HG03175 (cell line): Measurements from ENCODE around the gene SERPINA5.

Source experiments
- ATAC-seq: cut with Tn5 transposase; IDR thresholded peaks from one replicate; pipeline ENCODE4 v1.9.1; 2021; ENCODE audit warnings: mild to moderate bottlenecking, moderate library complexity; ENCODE audit not compliant: unreplicated experiment

The SERPINA5 gene

GRCh38 chr14:94581127-94581999, at the start of gene SERPINA5:
Gene SERPINA5, plus strand, starts transcription at chr14:94581426. Its CDS starts 5,937 bp downstream, at chr14:94587363.
- ATAC-seq, result no peak

GRCh38 chr14:94532447-94532846, 48.8 kb upstream of the SERPINA5 start:
- no peak for ATAC-seq

GRCh38 chr14:94535506-94535905, 45.7 kb upstream of the SERPINA5 start:
- ATAC-seq, result no peak

GRCh38 chr14:94536836-94537235, 44.4 kb upstream of the SERPINA5 start:
- no peak for ATAC-seq

GRCh38 chr14:94538070-94538740, 43.0 kb upstream of the SERPINA5 start:
- ATAC-seq, result no peak

GRCh38 chr14:94539181-94539580, 42.0 kb upstream of the SERPINA5 start:
- no peak for ATAC-seq

- no peak for ATAC-seq
Observed at GRCh38 chr14:94540031-94540794, 41.0 kb upstream of the SERPINA5 start.

GRCh38 chr14:94541234-94541975, 39.8 kb upstream of the SERPINA5 start:
- no peak for ATAC-seq

- ATAC-seq, result no peak
Observed at GRCh38 chr14:94542111-94542810, 39.0 kb upstream of the SERPINA5 start.

- ATAC-seq, result no peak
Observed at GRCh38 chr14:94542811-94543440, 38.3 kb upstream of the SERPINA5 start.

GRCh38 chr14:94543449-94544124, 37.6 kb upstream of the SERPINA5 start:
- no peak for ATAC-seq

- no peak for ATAC-seq
Observed at GRCh38 chr14:94544726-94545125, 36.5 kb upstream of the SERPINA5 start.

- no peak for ATAC-seq
Observed at GRCh38 chr14:94545131-94545841, 35.9 kb upstream of the SERPINA5 start.

GRCh38 chr14:94547151-94547680, 34.0 kb upstream of the SERPINA5 start:
- no peak for ATAC-seq

GRCh38 chr14:94547726-94548125, 33.5 kb upstream of the SERPINA5 start:
- ATAC-seq, result no peak

GRCh38 chr14:94548131-94548998, 32.9 kb upstream of the SERPINA5 start:
- no peak for ATAC-seq
